ENCODE data around the gene LRP1B.

Gene LRP1B

DNA sequence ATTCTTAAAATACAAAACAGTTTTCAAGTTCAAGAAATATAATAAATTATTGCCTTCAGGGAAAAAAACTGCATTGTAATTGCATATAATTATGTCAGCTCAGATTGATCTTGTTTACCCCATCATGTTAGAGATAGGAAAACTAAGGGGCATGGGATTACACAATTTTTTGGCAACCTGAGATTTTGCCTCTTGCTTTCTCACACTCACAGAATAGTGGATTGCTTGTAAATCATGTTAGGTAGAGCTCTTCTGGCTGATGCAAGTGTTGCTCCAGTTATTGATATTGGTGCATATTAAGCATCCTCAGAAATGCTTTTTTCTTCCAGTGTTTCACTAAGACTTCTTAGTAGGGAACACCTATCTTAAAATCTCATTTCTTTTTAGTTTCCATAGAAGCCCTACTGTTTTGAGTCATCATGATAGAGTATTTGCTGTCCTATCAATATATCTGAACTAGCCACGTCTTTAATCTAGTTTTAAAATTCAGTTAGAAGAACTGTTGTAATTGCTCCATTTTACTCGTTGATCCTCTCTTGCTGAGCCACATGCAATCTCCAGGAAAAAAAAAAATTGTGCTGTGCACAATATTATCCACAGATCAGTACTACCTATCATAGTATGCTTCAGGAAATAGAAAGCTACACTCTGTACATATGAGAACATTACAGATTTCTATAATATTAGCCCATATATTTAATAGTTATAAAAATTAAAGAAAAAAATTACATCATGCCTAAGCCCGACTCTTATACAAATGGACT lies 393.1 kb downstream of the LRP1B start:
- no peak for TF ChIP-seq EZH2phosphoT487 (IDR thresholded peaks at IDR 0.05; ENCODE audit: borderline replicate concordance, low read length)
- TF ChIP-seq, protein P1, sequence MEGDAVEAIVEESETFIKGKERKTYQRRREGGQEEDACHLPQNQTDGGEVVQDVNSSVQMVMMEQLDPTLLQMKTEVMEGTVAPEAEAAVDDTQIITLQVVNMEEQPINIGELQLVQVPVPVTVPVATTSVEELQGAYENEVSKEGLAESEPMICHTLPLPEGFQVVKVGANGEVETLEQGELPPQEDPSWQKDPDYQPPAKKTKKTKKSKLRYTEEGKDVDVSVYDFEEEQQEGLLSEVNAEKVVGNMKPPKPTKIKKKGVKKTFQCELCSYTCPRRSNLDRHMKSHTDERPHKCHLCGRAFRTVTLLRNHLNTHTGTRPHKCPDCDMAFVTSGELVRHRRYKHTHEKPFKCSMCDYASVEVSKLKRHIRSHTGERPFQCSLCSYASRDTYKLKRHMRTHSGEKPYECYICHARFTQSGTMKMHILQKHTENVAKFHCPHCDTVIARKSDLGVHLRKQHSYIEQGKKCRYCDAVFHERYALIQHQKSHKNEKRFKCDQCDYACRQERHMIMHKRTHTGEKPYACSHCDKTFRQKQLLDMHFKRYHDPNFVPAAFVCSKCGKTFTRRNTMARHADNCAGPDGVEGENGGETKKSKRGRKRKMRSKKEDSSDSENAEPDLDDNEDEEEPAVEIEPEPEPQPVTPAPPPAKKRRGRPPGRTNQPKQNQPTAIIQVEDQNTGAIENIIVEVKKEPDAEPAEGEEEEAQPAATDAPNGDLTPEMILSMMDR (IDR thresholded peaks at IDR 0.05; ENCODE audit: low read depth, low read length, poor library complexity, severe bottlenecking), result no peak
- no peak overlapping the region for H3K4me3 ChIP-seq (ENCODE audit: low read length)
- no peak overlapping the region for H3K4me2 ChIP-seq (ENCODE audit: low read length)
- H3K9me3 ChIP-seq (ENCODE audit: control insufficient read depth, insufficient read depth, low read length), result no peaks in the 10 kb centered on the region
- H3F3A ChIP-seq (ENCODE audit: control insufficient read depth, insufficient read depth), result no peaks in the 10 kb centered on the region
- no peak overlapping the region for H3K27ac ChIP-seq (ENCODE audit: low read depth, low read length)
- no peaks in the 10 kb centered on the region for H3K36me3 ChIP-seq (ENCODE audit: control insufficient read depth, low read length)
- H3K9me2 ChIP-seq (replicated peaks; ENCODE audit: control insufficient read depth, low read length), result no peaks in the 10 kb centered on the region
- no peaks in the 10 kb centered on the region for H3K27me3 ChIP-seq (ENCODE audit: control insufficient read depth, low read length)
- no peaks in the 10 kb centered on the region for H3K79me2 ChIP-seq (ENCODE audit: control insufficient read depth, low read length)
- no peaks in the 10 kb centered on the region for H3K4me1 ChIP-seq (ENCODE audit: control insufficient read depth, low read length)
- no peaks in the 10 kb centered on the region for H4K20me1 ChIP-seq (ENCODE audit: control insufficient read depth, insufficient read depth, low read depth, low read length)

DNA sequence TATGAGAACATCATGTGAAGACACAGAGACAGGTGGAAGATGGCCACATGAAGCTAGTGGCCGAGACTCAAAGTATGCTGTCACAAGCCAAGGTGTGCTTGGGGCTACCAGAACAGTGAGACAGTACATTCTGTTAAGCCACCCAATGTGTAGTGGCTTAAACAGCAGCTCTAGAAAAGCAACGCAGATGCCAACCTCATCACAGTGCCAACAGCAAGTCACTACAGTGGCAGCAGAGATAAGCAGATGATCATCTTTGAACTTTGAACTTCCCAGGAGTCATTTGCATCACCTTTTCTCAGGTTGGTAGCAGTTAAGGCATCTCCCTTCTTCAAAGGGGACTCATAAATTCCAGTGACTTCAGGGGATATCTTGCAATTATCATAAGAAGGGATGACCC lies 394.4 kb downstream of the LRP1B start:
- no peaks in the 10 kb centered on the region for H4K20me1 ChIP-seq (ENCODE audit: control insufficient read depth, insufficient read depth, low read depth, low read length)

DNA sequence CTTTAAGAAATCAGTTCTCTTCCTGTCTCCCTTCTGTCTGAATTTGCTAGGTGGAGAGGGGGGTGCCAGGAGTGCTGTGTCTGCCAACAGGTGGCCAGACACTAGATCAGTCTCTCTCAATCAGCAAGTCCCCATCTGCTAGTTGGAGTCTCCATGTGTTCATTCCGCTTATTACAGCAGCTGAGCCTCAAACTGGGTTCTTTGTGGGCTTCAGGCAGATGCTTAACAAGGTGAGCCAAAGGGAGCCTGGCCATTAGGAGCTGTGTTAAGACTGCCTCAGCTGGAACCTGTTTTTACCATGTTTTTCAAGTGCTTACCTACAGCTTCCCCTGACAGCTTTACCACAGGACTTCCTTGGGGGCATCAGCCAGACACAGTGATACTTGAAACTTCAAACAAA lies 401.9 kb downstream of the LRP1B start:
- Histone ChIP-seq H3K9me3 (ENCODE audit: control insufficient read depth, insufficient read depth, low read length) (no peaks in the 10 kb centered on the region), H3K27ac (ENCODE audit: low read depth, low read length) (no peak overlapping the region), H3K79me2 (ENCODE audit: control insufficient read depth, low read length) (no peaks in the 10 kb centered on the region), H3K27me3 (ENCODE audit: control insufficient read depth, low read length) (no peaks in the 10 kb centered on the region), H3K4me1 (ENCODE audit: control insufficient read depth, low read length) (no peaks in the 10 kb centered on the region), H3K36me3 (ENCODE audit: control insufficient read depth, low read length) (no peaks in the 10 kb centered on the region), H3K4me3 (ENCODE audit: low read length) (no peak overlapping the region), H3K9me2 (replicated peaks; ENCODE audit: control insufficient read depth, low read length) (no peaks in the 10 kb centered on the region), H3F3A (ENCODE audit: control insufficient read depth, insufficient read depth) (no peaks in the 10 kb centered on the region), H3K4me2 (ENCODE audit: low read length) (no peak overlapping the region), H4K20me1 (ENCODE audit: control insufficient read depth, insufficient read depth, low read depth, low read length) (no peaks in the 10 kb centered on the region)
- TF ChIP-seq, protein P1 (IDR thresholded peaks at IDR 0.05; ENCODE audit: low read depth, low read length, poor library complexity, severe bottlenecking), result no peak
- no peak for TF ChIP-seq EZH2phosphoT487 (IDR thresholded peaks at IDR 0.05; ENCODE audit: borderline replicate concordance, low read length)

More for the DNA sequence above, 394.4 kb downstream of the LRP1B start:
- TF ChIP-seq, protein P1 (IDR thresholded peaks at IDR 0.05; ENCODE audit: low read depth, low read length, poor library complexity, severe bottlenecking), result no peak
- TF ChIP-seq EZH2phosphoT487 (IDR thresholded peaks at IDR 0.05; ENCODE audit: borderline replicate concordance, low read length), result no peak
- H3K9me3 ChIP-seq (ENCODE audit: control insufficient read depth, insufficient read depth, low read length), result no peaks in the 10 kb centered on the region
- no peak overlapping the region for H3K27ac ChIP-seq (ENCODE audit: low read depth, low read length)
- no peaks in the 10 kb centered on the region for H3K36me3 ChIP-seq (ENCODE audit: control insufficient read depth, low read length)
- H3K4me2 ChIP-seq (ENCODE audit: low read length), result no peak overlapping the region
- H3K9me2 ChIP-seq (replicated peaks; ENCODE audit: control insufficient read depth, low read length), result no peaks in the 10 kb centered on the region
- H3K79me2 ChIP-seq (ENCODE audit: control insufficient read depth, low read length), result no peaks in the 10 kb centered on the region
- no peaks in the 10 kb centered on the region for H3F3A ChIP-seq (ENCODE audit: control insufficient read depth, insufficient read depth)
- no peak overlapping the region for H3K4me3 ChIP-seq (ENCODE audit: low read length)
- H3K27me3 ChIP-seq (ENCODE audit: control insufficient read depth, low read length), result no peaks in the 10 kb centered on the region
- H3K4me1 ChIP-seq (ENCODE audit: control insufficient read depth, low read length), result no peaks in the 10 kb centered on the region
